ENCODE results near the gene SEC61A2. TPM values are rescaled to one million over a fixed set of nuclear protein-coding genes. Genes with fewer than 3 reads are reported as not detected.
"Not testable (repeated sequence)": the region's sequence is repeated elsewhere in the genome, so short reads cannot be mapped to it uniquely, and the experiment has no call there.

Gene SEC61A2
- total and polyA plus RNA-seq, 4 donors, result 2.8 to 17.5 (median 6.3) TPM

GRCh38 chr10:12088919-12089318 lies 40.6 kb upstream of the SEC61A2 start:
- DNase-seq (no peak), ATAC-seq (ENCODE audit: insufficient read depth, low FRiP score) (no peak)
- TF ChIP-seq CTCF (IDR thresholded peaks at IDR 0.05; ENCODE audit: control extremely low read depth, extremely low read depth), result no peak
- Histone ChIP-seq H3K27ac (ENCODE audit: low read depth in 1 of 2, low read length in 1 of 2) (no peak overlapping the region), H3K4me1 (ENCODE audit: control insufficient read depth in 5 of 5, insufficient read depth in 5 of 5, low read length in 5 of 5) (no peaks in the 10 kb centered on the region), H3K27me3 (ENCODE audit: control insufficient read depth in 3 of 3, insufficient read depth in 3 of 3, low read length in 2 of 3) (no peaks in the 10 kb centered on the region), H3K9ac (ENCODE audit: insufficient read depth in 1 of 2, low read length in 2 of 2) (no peak overlapping the region), H3K4me3 (no peak overlapping the region), H3K9me3 (ENCODE audit: control insufficient read depth in 4 of 4, insufficient read depth in 3 of 4, low read length in 3 of 4) (no peaks in the 10 kb centered on the region), H3K36me3 (ENCODE audit: control insufficient read depth in 4 of 4, insufficient read depth in 4 of 4, low read length in 4 of 4) (peaks cover 17 to 41% (median 27%) of the 10 kb centered on the region in 4 donors)
- WGBS, 2 donors, result 95% methylated on average over 14 of the region's 14 CpGs

GRCh38 chr10:12091421-12091820 lies 38.1 kb upstream of the SEC61A2 start:
- Histone ChIP-seq H3K36me3 (ENCODE audit: control insufficient read depth in 4 of 4, insufficient read depth in 4 of 4, low read length in 4 of 4) (peaks cover 21 to 34% (median 31%) of the 10 kb centered on the region in 4 donors), H3K27ac (ENCODE audit: low read depth in 1 of 2, low read length in 1 of 2) (no peak overlapping the region), H3K4me1 (ENCODE audit: control insufficient read depth in 5 of 5, insufficient read depth in 5 of 5, low read length in 5 of 5) (no peaks in the 10 kb centered on the region), H3K27me3 (ENCODE audit: control insufficient read depth in 3 of 3, insufficient read depth in 3 of 3, low read length in 2 of 3) (no peaks in the 10 kb centered on the region), H3K9ac (ENCODE audit: insufficient read depth in 1 of 2, low read length in 2 of 2) (no peak overlapping the region), H3K4me3 (no peak overlapping the region), H3K9me3 (ENCODE audit: control insufficient read depth in 4 of 4, insufficient read depth in 3 of 4, low read length in 3 of 4) (no peaks in the 10 kb centered on the region)
- 74 to 84% methylated on average over 4 of the region's 4 CpGs for WGBS, 2 donors
- no peak for TF ChIP-seq CTCF (IDR thresholded peaks at IDR 0.05; ENCODE audit: control extremely low read depth, extremely low read depth)
- DNase-seq (no peak), ATAC-seq (ENCODE audit: insufficient read depth, low FRiP score) (no peak)

- H3K36me3 ChIP-seq (ENCODE audit: control insufficient read depth in 4 of 4, insufficient read depth in 4 of 4, low read length in 4 of 4), result peaks cover 18 to 27% (median 23%) of the 10 kb centered on the region in 4 donors
- H3K9me3 ChIP-seq (ENCODE audit: control insufficient read depth in 4 of 4, insufficient read depth in 3 of 4, low read length in 3 of 4); H3K27ac ChIP-seq (ENCODE audit: low read depth in 1 of 2, low read length in 1 of 2); ATAC-seq (ENCODE audit: insufficient read depth, low FRiP score); DNase-seq; H3K4me3 ChIP-seq; H3K9ac ChIP-seq (ENCODE audit: insufficient read depth in 1 of 2, low read length in 2 of 2); H3K4me1 ChIP-seq (ENCODE audit: control insufficient read depth in 5 of 5, insufficient read depth in 5 of 5, low read length in 5 of 5); H3K27me3 ChIP-seq (ENCODE audit: control insufficient read depth in 3 of 3, insufficient read depth in 3 of 3, low read length in 2 of 3): not testable (repeated sequence)
- 93 to 96% methylated on average over 9 of the region's 9 CpGs for WGBS, 2 donors
These were observed 32.1 kb upstream of the SEC61A2 start for GRCh38 chr10:12097361-12097760.

- DNase-seq (no peak), ATAC-seq (ENCODE audit: insufficient read depth, low FRiP score) (no peak)
- Histone ChIP-seq H3K27me3 (ENCODE audit: control insufficient read depth in 3 of 3, insufficient read depth in 3 of 3, low read length in 2 of 3) (no peaks in the 10 kb centered on the region), H3K27ac (ENCODE audit: low read depth in 1 of 2, low read length in 1 of 2) (no peak overlapping the region), H3K9me3 (ENCODE audit: control insufficient read depth in 4 of 4, insufficient read depth in 3 of 4, low read length in 3 of 4) (no peaks in the 10 kb centered on the region), H3K36me3 (ENCODE audit: control insufficient read depth in 4 of 4, insufficient read depth in 4 of 4, low read length in 4 of 4) (peaks cover 18 to 24% (median 24%) of the 10 kb centered on the region in 4 donors), H3K4me1 (ENCODE audit: control insufficient read depth in 5 of 5, insufficient read depth in 5 of 5, low read length in 5 of 5) (no peaks in the 10 kb centered on the region), H3K4me3 (no peak overlapping the region), H3K9ac (ENCODE audit: insufficient read depth in 1 of 2, low read length in 2 of 2) (no peak overlapping the region)
- no peak for TF ChIP-seq CTCF (IDR thresholded peaks at IDR 0.05; ENCODE audit: control extremely low read depth, extremely low read depth)
- 91 to 96% methylated on average over 5 of the region's 5 CpGs for WGBS, 2 donors
These were observed 31.7 kb upstream of the SEC61A2 start for GRCh38 chr10:12097791-12098190.

Data from lung (tissue), 12 donors.